ENCODE data around the gene ZNF45.
"Not testable (repeated sequence)": the region's sequence is repeated elsewhere in the genome, so short reads cannot be mapped to it uniquely, and the experiment has no call there.

- not testable (repeated sequence) for TF ChIP-seq POLR2A (IDR thresholded peaks at IDR 0.05; ENCODE audit: low read length); GATA1 (IDR thresholded peaks at IDR 0.05; ENCODE audit: low read depth, low read length)
Measured at GRCh38 chr19:43947412-43947811, 12.3 kb upstream of the ZNF45 start.
